Measurements from ENCODE around the gene TM4SF5.

The TM4SF5 gene

GRCh38 chr17:4750606-4751005 lies 21.1 kb upstream of the TM4SF5 start:
- TF ChIP-seq POLR2AphosphoS5 (IDR thresholded peaks at IDR 0.05; ENCODE audit: low read depth) (no peak), SPI1 (IDR thresholded peaks at IDR 0.05; ENCODE audit: borderline replicate concordance, low read depth) (no peak), GABPA (IDR thresholded peaks at IDR 0.05; ENCODE audit: low read depth) (no peak)
- TF ChIP-seq, protein P1, sequence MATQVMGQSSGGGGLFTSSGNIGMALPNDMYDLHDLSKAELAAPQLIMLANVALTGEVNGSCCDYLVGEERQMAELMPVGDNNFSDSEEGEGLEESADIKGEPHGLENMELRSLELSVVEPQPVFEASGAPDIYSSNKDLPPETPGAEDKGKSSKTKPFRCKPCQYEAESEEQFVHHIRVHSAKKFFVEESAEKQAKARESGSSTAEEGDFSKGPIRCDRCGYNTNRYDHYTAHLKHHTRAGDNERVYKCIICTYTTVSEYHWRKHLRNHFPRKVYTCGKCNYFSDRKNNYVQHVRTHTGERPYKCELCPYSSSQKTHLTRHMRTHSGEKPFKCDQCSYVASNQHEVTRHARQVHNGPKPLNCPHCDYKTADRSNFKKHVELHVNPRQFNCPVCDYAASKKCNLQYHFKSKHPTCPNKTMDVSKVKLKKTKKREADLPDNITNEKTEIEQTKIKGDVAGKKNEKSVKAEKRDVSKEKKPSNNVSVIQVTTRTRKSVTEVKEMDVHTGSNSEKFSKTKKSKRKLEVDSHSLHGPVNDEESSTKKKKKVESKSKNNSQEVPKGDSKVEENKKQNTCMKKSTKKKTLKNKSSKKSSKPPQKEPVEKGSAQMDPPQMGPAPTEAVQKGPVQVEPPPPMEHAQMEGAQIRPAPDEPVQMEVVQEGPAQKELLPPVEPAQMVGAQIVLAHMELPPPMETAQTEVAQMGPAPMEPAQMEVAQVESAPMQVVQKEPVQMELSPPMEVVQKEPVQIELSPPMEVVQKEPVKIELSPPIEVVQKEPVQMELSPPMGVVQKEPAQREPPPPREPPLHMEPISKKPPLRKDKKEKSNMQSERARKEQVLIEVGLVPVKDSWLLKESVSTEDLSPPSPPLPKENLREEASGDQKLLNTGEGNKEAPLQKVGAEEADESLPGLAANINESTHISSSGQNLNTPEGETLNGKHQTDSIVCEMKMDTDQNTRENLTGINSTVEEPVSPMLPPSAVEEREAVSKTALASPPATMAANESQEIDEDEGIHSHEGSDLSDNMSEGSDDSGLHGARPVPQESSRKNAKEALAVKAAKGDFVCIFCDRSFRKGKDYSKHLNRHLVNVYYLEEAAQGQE (IDR thresholded peaks at IDR 0.05; ENCODE audit: insufficient replicate concordance, low read depth): no peak
- TF ChIP-seq, protein P2, sequence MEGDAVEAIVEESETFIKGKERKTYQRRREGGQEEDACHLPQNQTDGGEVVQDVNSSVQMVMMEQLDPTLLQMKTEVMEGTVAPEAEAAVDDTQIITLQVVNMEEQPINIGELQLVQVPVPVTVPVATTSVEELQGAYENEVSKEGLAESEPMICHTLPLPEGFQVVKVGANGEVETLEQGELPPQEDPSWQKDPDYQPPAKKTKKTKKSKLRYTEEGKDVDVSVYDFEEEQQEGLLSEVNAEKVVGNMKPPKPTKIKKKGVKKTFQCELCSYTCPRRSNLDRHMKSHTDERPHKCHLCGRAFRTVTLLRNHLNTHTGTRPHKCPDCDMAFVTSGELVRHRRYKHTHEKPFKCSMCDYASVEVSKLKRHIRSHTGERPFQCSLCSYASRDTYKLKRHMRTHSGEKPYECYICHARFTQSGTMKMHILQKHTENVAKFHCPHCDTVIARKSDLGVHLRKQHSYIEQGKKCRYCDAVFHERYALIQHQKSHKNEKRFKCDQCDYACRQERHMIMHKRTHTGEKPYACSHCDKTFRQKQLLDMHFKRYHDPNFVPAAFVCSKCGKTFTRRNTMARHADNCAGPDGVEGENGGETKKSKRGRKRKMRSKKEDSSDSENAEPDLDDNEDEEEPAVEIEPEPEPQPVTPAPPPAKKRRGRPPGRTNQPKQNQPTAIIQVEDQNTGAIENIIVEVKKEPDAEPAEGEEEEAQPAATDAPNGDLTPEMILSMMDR (IDR thresholded peaks at IDR 0.05; ENCODE audit: insufficient read depth, low read length): no peak
- H3K27ac ChIP-seq (replicated peaks): no peak overlapping the region
- no peak for DNase-seq (ENCODE audit: low read depth in 1 of 2, low spot score in 1 of 2)
- no peaks in the 10 kb centered on the region for H3K27me3 ChIP-seq (ENCODE audit: insufficient read depth, poor library complexity, severe bottlenecking)
- no peak overlapping the region for H3K4me3 ChIP-seq (replicated peaks; ENCODE audit: insufficient read depth, low read length)

DNA sequence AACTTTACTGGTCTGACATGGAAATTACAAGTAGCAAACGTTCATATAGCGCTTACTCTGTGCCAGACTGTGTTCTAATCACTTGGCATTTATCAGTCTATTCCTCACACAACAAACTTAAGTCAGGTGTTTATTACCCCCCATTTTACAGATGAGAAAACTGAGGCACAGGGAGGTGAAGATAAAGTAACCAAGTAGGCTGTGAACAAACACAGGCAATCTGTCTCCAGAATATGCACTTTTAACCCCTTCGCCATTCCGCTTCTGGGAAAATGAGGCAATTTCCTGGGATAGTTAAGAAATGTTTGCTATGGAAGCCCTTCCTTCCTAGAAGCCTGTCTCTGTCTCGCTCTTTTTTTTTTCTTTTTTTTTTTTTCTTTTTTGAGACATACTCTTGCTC lies 19.8 kb upstream of the TM4SF5 start:
- Histone ChIP-seq H3K27ac (replicated peaks) (no peak overlapping the region), H3K27me3 (ENCODE audit: insufficient read depth, poor library complexity, severe bottlenecking) (no peaks in the 10 kb centered on the region), H3K4me3 (replicated peaks; ENCODE audit: insufficient read depth, low read length) (no peak overlapping the region)
- no peak for DNase-seq (ENCODE audit: low read depth in 1 of 2, low spot score in 1 of 2)
- TF ChIP-seq, protein P2 (IDR thresholded peaks at IDR 0.05; ENCODE audit: insufficient read depth, low read length): no peak
- TF ChIP-seq SPI1 (IDR thresholded peaks at IDR 0.05; ENCODE audit: borderline replicate concordance, low read depth) (no peak), POLR2AphosphoS5 (IDR thresholded peaks at IDR 0.05; ENCODE audit: low read depth) (no peak), GABPA (IDR thresholded peaks at IDR 0.05; ENCODE audit: low read depth) (no peak)
- TF ChIP-seq, protein P1 (IDR thresholded peaks at IDR 0.05; ENCODE audit: insufficient replicate concordance, low read depth): no peak

DNA sequence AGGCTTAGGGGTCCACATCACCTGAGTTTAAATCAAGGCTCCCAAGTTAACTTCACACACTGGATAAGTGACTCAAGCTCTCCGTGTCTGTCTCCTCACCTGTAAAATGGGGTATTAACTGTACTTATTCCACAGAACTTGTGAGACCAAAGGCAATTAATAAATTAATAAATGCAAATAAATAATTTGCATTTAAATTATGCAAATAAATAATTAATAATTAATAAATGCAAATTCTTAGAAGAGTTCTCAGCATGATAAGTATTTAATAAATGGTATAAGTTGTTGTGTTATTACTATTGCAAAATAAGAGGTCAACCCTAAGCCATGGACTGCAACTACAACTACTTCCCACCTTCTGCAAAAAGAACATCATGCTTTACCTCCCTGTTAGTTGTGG lies 18.3 kb upstream of the TM4SF5 start:
- no peak for DNase-seq (ENCODE audit: low read depth in 1 of 2, low spot score in 1 of 2)
- H3K27ac ChIP-seq (replicated peaks): no peak overlapping the region
- TF ChIP-seq, protein P2 (IDR thresholded peaks at IDR 0.05; ENCODE audit: insufficient read depth, low read length): no peak
- TF ChIP-seq SPI1 (IDR thresholded peaks at IDR 0.05; ENCODE audit: borderline replicate concordance, low read depth): no peak
- TF ChIP-seq POLR2AphosphoS5 (IDR thresholded peaks at IDR 0.05; ENCODE audit: low read depth): no peak
- no peak for TF ChIP-seq GABPA (IDR thresholded peaks at IDR 0.05; ENCODE audit: low read depth)
- TF ChIP-seq, protein P1 (IDR thresholded peaks at IDR 0.05; ENCODE audit: insufficient replicate concordance, low read depth): no peak
- no peaks in the 10 kb centered on the region for H3K27me3 ChIP-seq (ENCODE audit: insufficient read depth, poor library complexity, severe bottlenecking)
- H3K4me3 ChIP-seq (replicated peaks; ENCODE audit: insufficient read depth, low read length): no peak overlapping the region

Data from HL-60 (cell line).